ENCODE data around the gene PTPRD.

PTPRD gene

GRCh38 chr9:10232352-10232930 lies 380.4 kb downstream of the PTPRD start:
- ChIA-PET CTCF (no interaction called here), POLR2A (no interaction called here)
- H3K4me3 ChIP-seq (ENCODE audit: low read depth, low read length), result no peak overlapping the region
- TF ChIP-seq CTCF (IDR thresholded peaks at IDR 0.05; ENCODE audit: insufficient read depth, low read length, missing control alignments), result no peak
- DNase-seq (ENCODE audit: low read depth, low spot score), result no peak

GRCh38 chr9:10230512-10230911 lies 382.3 kb downstream of the PTPRD start:
- H3K4me3 ChIP-seq (ENCODE audit: low read depth, low read length), result no peak overlapping the region
- TF ChIP-seq CTCF (IDR thresholded peaks at IDR 0.05; ENCODE audit: insufficient read depth, low read length, missing control alignments), result no peak
- ChIA-PET POLR2A (no interaction called here), CTCF (no interaction called here)
- no peak for DNase-seq (ENCODE audit: low read depth, low spot score)

- ChIA-PET POLR2A (no interaction called here), CTCF (no interaction called here)
- H3K4me3 ChIP-seq (ENCODE audit: low read depth, low read length), result no peak overlapping the region
- no peak for DNase-seq (ENCODE audit: low read depth, low spot score)
- TF ChIP-seq CTCF (IDR thresholded peaks at IDR 0.05; ENCODE audit: insufficient read depth, low read length, missing control alignments), result no peak
Observed at GRCh38 chr9:10228082-10228481, 384.7 kb downstream of the PTPRD start.

GRCh38 chr9:10226996-10227395 lies 385.8 kb downstream of the PTPRD start:
- TF ChIP-seq CTCF (IDR thresholded peaks at IDR 0.05; ENCODE audit: insufficient read depth, low read length, missing control alignments), result no peak
- ChIA-PET CTCF (no interaction called here), POLR2A (no interaction called here)
- H3K4me3 ChIP-seq (ENCODE audit: low read depth, low read length), result no peak overlapping the region
- DNase-seq (ENCODE audit: low read depth, low spot score), result no peak

GRCh38 chr9:10212702-10213101 lies 400.1 kb downstream of the PTPRD start:
- no peak overlapping the region for H3K4me3 ChIP-seq (ENCODE audit: low read depth, low read length)
- ChIA-PET POLR2A (no interaction called here), CTCF (no interaction called here)
- DNase-seq (ENCODE audit: low read depth, low spot score), result no peak
- no peak for TF ChIP-seq CTCF (IDR thresholded peaks at IDR 0.05; ENCODE audit: insufficient read depth, low read length, missing control alignments)

- H3K4me3 ChIP-seq (ENCODE audit: low read depth, low read length), result no peak overlapping the region
- no peak for DNase-seq (ENCODE audit: low read depth, low spot score)
- ChIA-PET POLR2A (no interaction called here), CTCF (no interaction called here)
- TF ChIP-seq CTCF (IDR thresholded peaks at IDR 0.05; ENCODE audit: insufficient read depth, low read length, missing control alignments), result no peak
Observed at GRCh38 chr9:10208691-10209069, 404.1 kb downstream of the PTPRD start.

All from AG04449 (cell line).